Activated naive CD4-positive, alpha-beta T cell treated with anti-CD3 and anti-CD28 coated beads, Interleukin-2, amount 10 ng/mL, durations not matched to agents 7 days and 5 days (primary cell): Measurements from ENCODE around the gene ACOXL.

Experiments used
- CTCF ChIA-PET: fragments of 350-600 bp; sonication (Branson Sonifier 250); formaldehyde crosslinking; loops from one replicate; lab custom pipeline; 2021; ENCODE audit warnings: antibody characterized with exemption; lab: Charles Lee
- DNase-seq: peaks from one replicate; pipeline ENCODE4 v3.0.0-alpha.2; 2020
- H3K27ac Mint-ChIP-seq: one replicate; pipeline ENCODE4 v1.8.0; 2021; ENCODE audit warnings: mild to moderate bottlenecking, moderate library complexity, mixed read lengths
- H3K27me3 Mint-ChIP-seq: one replicate; pipeline ENCODE4 v1.8.0; 2021; ENCODE audit warnings: mild to moderate bottlenecking, mixed read lengths
- H3K36me3 Mint-ChIP-seq: one replicate; pipeline ENCODE4 v1.8.0; 2021; ENCODE audit warnings: mixed read lengths
- H3K4me1 Mint-ChIP-seq: one replicate; pipeline ENCODE4 v1.8.0; 2021; ENCODE audit warnings: mixed read lengths
- H3K4me3 Mint-ChIP-seq: one replicate; pipeline ENCODE4 v1.8.0; 2021; ENCODE audit warnings: mild to moderate bottlenecking, moderate library complexity, mixed read lengths
- H3K9me3 Mint-ChIP-seq: one replicate; pipeline ENCODE4 v1.8.0; 2021; ENCODE audit warnings: mixed read lengths

Gene ACOXL

DNA sequence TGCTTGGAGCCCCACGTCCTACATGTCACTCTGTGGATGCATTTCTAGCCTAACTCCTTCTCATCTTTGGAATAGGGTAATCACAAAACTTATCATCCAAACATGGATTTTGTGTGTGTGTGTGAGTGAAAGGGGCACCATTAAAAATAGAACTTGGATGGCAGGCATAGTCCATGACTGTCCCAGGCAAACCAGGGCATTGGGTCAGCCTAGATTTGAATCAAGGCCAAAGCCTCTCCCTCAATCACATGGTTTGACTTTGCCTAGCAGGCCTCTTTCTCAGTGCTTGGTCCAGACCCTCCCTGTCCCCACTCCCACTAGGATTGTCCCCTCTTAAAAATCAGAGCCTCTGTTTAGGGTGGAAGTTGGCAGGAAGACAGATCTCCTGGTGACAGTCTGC is 320.9 kb downstream of the ACOXL start:
- DNase-seq, result no peak
- H3K36me3 Mint-ChIP-seq, result no peaks in the 10 kb centered on the region
- CTCF ChIA-PET, result interaction anchor here (1.0 kb wide), 1 partner anchor 241 kb away, joined by 3 read pairs; no protein-coding TSS in a partner anchor
- no peaks in the 10 kb centered on the region for H3K9me3 Mint-ChIP-seq
- H3K27me3 Mint-ChIP-seq, result peaks cover 63% of the 10 kb centered on the region
- no peak overlapping the region for H3K4me3 Mint-ChIP-seq
- no peak overlapping the region for H3K27ac Mint-ChIP-seq
- peaks cover 8% of the 10 kb centered on the region for H3K4me1 Mint-ChIP-seq

DNA sequence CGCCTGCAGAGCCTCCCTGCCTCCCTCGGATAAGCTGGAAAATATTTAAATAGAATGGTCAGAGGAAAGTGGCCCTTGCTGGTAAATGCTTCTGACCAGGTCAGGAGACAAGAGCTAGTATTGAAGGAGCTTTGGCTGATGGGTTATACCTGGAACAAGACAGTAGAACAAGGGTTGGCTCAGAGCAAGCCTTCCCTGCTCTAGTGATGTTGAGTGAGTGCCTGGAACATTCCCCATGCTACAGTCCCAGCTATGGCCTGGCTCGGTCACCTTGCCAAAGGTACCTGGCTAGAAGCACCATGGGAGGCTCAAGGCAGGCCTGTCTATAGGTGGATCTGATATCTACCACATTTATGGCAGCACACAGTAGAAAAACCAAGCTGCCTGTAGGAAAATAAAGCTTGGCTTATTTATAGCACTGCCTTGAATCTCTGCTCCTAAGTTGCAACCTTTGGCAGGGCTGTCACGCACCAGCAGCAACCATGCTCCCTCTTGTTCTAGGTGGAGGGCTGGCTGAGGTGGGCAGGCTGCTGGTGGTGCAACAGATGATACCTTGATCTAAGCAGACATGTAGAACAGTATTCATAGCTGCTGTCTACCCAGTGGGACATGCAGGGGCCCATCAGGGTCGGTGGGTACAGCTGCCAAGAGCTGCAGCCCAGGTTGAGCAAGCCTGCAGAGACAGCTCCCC is 321.6 kb downstream of the ACOXL start:
- CTCF ChIA-PET, result interaction anchor here (1.0 kb wide), 1 partner anchor 242 kb away, joined by 3 read pairs; no protein-coding TSS in a partner anchor
- DNase-seq, result no peak
- H3K4me1 Mint-ChIP-seq, result peaks cover 8% of the 10 kb centered on the region
- no peak overlapping the region for H3K4me3 Mint-ChIP-seq
- H3K36me3 Mint-ChIP-seq, result no peaks in the 10 kb centered on the region
- H3K27ac Mint-ChIP-seq, result no peak overlapping the region
- no peaks in the 10 kb centered on the region for H3K9me3 Mint-ChIP-seq
- H3K27me3 Mint-ChIP-seq, result peaks cover 66% of the 10 kb centered on the region

DNA sequence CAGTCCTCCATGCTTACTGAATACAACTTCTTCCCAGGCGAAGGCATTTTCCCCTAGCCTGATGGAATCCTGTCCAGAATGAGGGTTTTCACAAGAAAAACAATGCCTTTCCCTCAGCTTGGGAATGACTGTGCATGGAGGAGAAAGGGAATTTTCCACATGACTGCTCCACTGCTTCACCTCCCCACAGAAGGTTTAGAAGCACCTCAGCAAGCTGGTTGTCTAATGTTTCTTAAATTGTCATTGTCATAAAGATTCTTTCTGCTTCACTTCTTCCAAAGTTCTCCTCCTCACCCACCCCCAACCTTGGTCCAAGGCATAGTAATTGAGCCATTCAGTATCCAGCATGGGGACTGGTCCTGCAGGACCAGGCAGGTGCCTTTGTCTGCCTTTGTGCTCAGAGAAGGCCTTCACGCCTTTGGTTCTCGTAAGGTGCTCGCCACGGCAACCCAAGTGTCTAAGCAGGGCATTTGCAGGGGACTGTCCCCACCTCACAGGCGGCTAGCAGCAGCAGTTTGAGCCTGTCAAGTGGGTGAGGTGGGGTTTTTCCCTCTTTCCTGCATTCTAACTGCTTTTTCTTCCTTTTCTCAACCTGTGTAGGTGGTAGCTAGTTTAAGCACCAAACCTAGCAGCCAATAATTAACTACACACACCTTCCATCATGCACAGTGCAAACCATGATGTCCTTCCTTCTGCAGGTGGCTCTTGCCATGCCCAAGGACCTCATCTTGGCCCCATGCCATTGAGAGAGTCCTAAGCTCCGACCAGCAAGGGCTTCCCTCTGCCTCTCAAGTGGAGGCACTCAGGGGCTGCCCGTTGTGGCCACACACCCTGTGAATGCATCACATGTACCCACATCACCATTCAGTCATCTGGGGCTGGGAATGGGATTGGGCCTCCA is 322.7 kb downstream of the ACOXL start:
- Mint-ChIP-seq H3K4me1 (peaks cover 8% of the 10 kb centered on the region), H3K9me3 (no peaks in the 10 kb centered on the region), H3K27ac (no peak overlapping the region), H3K36me3 (no peaks in the 10 kb centered on the region), H3K27me3 (peaks cover 65% of the 10 kb centered on the region), H3K4me3 (no peak overlapping the region)
- DNase-seq, result no peak
- CTCF ChIA-PET, result no interaction called here

DNA sequence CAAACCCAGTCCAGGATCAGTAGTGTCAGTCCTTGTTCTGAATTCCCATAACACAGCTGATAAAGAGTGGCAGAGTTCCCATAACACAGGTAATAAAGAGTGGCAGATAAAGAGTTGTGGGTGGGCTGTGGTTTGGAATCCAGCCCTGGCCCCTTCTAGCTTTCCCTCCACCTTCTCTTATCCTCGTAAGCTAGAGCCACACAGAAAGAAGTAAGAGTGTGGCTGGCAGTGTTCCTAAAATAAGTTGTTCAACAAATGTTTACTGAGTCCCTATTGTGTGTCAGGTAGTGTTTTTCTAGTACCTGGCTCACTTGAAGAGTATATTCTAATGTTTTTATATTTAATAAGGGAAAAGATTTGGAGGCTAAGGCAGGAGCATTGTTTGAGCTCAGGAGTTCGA is 323.4 kb downstream of the ACOXL start:
- peaks cover 5% of the 10 kb centered on the region for H3K4me1 Mint-ChIP-seq
- H3K9me3 Mint-ChIP-seq, result peaks cover 2% of the 10 kb centered on the region
- no peak overlapping the region for H3K4me3 Mint-ChIP-seq
- peaks cover 63% of the 10 kb centered on the region for H3K27me3 Mint-ChIP-seq
- peaks cover 1% of the 10 kb centered on the region for H3K36me3 Mint-ChIP-seq
- H3K27ac Mint-ChIP-seq, result no peak overlapping the region
- no peak for DNase-seq
- CTCF ChIA-PET, result no interaction called here

DNA sequence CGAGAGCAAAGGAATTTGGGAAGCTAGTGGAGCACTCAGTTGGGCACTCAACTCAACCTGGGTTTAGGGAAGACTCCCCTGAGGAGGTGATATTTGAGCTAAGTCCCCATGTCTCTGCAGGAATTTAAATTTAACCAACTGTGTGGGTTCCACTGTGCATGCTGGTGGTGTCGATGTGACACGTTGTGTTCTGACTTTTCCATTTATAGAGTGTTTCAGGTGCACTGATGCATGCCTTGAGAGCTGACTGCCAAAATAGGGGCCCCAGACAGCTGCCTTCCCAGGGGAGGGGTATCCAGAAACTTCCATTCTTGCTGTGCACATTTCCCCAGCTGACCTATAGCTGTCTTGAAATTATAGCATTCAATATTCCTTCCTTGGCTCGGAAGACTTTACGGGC is 324.7 kb downstream of the ACOXL start:
- Mint-ChIP-seq H3K4me3 (no peak overlapping the region), H3K27me3 (peaks cover 61% of the 10 kb centered on the region), H3K36me3 (peaks cover 5% of the 10 kb centered on the region), H3K27ac (no peak overlapping the region), H3K9me3 (peaks cover 3% of the 10 kb centered on the region), H3K4me1 (no peaks in the 10 kb centered on the region)
- CTCF ChIA-PET, result interaction anchor here (0.5 kb wide), 1 partner anchor 245 kb away, joined by 3 read pairs; no protein-coding TSS in a partner anchor
- no peak for DNase-seq

DNA sequence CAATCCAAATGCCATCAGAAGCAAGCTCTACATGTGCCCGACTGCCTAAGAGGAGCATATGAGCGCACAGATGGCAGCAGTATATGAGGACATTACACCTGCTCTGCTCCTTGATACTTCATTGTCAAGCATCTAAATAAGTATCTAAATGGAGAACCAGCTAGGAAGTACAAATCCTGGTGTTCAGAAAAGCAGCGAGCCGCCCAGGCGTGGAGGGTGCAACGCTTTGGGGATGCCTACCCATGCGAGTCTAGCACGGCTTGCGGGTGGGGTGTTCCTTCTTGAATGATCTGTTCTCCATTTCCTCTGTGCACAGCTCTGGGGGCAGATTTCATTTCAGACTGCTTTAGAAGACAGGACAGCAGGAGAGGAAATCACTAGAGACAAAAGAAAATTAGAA is 325.3 kb downstream of the ACOXL start:
- CTCF ChIA-PET, result interaction anchor here (0.9 kb wide), 1 partner anchor 9 kb away, joined by 3 read pairs; no protein-coding TSS in a partner anchor
- Mint-ChIP-seq H3K4me3 (no peak overlapping the region), H3K9me3 (peaks cover 3% of the 10 kb centered on the region), H3K36me3 (peaks cover 5% of the 10 kb centered on the region), H3K4me1 (no peaks in the 10 kb centered on the region), H3K27ac (no peak overlapping the region), H3K27me3 (peaks cover 55% of the 10 kb centered on the region)
- DNase-seq, result no peak

DNA sequence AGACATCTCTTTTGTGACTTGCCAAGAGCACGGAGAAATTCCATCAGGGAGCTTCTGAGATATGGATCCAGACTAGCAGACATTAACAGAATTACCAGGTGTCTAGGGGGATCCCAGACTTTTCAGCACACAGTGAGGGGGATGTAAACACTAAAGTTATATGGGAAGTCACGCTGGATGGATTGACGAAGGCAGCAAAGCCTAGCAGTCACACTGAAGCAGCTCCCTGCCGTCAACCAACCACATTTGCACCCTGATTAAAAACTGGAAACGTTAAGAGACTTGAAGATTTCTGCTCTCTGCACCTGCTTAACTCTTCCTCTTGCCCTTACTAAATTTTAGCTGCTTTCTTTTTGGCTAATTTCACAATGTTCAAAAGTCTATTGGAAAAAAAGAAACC is 325.9 kb downstream of the ACOXL start:
- no peak for DNase-seq
- Mint-ChIP-seq H3K27me3 (peaks cover 49% of the 10 kb centered on the region), H3K4me1 (no peaks in the 10 kb centered on the region), H3K9me3 (peaks cover 3% of the 10 kb centered on the region), H3K27ac (no peak overlapping the region), H3K36me3 (peaks cover 5% of the 10 kb centered on the region), H3K4me3 (no peak overlapping the region)
- CTCF ChIA-PET, result interaction anchor here (0.9 kb wide), 1 partner anchor 10 kb away, joined by 3 read pairs; no protein-coding TSS in a partner anchor

DNA sequence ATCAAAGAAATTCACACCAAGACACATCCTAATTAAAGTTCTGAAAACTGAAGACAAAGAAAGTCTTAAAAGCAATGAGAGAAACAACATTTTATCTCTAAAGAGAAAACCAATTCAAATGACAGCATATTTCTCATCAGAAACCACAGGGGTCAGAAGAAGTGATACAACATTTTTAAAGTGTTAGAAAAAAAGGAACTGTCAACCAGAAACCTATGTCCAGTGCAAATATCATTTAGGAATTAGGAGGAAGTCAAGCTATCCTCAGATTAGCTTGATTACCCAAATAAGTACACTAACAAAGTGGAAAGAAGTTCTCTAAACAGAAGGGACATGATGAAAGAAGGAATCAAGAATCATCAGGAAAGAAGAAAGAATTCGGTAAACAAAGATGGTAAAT is 328.8 kb downstream of the ACOXL start:
- Mint-ChIP-seq H3K27me3 (peaks cover 27% of the 10 kb centered on the region), H3K4me3 (no peak overlapping the region), H3K36me3 (peaks cover 5% of the 10 kb centered on the region), H3K9me3 (peaks cover 3% of the 10 kb centered on the region), H3K27ac (no peak overlapping the region), H3K4me1 (peaks cover 2% of the 10 kb centered on the region)
- DNase-seq, result no peak
- CTCF ChIA-PET, result no interaction called here

DNA sequence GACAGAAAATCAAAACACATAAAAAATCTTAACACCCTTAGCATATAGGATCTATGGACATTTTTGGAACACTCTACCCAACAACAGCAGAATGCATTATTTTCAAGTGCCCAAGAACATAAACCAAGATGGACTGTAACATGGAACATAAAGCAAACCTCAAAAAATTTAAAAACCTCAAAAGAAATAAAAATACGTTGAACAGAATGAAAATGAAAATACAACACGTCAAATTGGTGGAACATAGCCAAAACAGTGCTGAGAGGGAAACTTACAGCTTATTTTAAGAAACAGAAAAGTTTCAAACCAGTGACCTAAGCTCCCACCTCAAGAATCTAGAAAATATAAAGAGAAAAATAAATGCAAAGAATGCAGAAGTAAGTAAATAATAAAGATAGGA is 330.0 kb downstream of the ACOXL start:
- Mint-ChIP-seq H3K36me3 (peaks cover 5% of the 10 kb centered on the region), H3K9me3 (peaks cover 3% of the 10 kb centered on the region), H3K27ac (no peak overlapping the region), H3K4me3 (no peak overlapping the region), H3K4me1 (peaks cover 4% of the 10 kb centered on the region), H3K27me3 (peaks cover 24% of the 10 kb centered on the region)
- DNase-seq, result no peak
- CTCF ChIA-PET, result no interaction called here

DNA sequence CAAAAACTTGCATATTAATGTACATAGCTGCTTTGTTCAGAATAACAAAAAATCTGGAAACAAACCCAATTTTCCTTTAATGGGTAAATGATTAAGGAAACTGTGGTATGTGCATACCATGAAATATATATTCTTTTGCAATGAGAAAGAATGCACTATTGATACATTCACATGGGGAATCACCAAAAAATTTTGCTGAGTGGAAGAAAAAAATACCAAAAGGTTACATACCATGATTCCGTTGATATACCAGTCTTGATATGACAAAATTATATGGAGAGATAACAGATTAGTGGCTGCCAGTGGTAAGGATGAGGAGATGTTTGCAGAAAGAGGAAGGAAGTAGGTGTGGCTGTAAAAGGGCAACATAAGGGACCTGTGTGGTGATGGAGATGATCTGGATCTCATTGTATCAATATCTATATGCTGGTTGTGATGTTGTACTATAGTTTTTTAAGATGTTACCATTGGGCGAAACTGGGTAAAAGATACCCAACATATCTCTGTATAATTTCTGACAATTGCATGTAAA is 333.8 kb downstream of the ACOXL start:
- CTCF ChIA-PET, result no interaction called here
- H3K27ac Mint-ChIP-seq, result no peak overlapping the region
- no peak overlapping the region for H3K4me3 Mint-ChIP-seq
- DNase-seq, result no peak
- peaks cover 16% of the 10 kb centered on the region for H3K27me3 Mint-ChIP-seq
- H3K4me1 Mint-ChIP-seq, result peaks cover 4% of the 10 kb centered on the region
- H3K36me3 Mint-ChIP-seq, result no peaks in the 10 kb centered on the region
- no peaks in the 10 kb centered on the region for H3K9me3 Mint-ChIP-seq

DNA sequence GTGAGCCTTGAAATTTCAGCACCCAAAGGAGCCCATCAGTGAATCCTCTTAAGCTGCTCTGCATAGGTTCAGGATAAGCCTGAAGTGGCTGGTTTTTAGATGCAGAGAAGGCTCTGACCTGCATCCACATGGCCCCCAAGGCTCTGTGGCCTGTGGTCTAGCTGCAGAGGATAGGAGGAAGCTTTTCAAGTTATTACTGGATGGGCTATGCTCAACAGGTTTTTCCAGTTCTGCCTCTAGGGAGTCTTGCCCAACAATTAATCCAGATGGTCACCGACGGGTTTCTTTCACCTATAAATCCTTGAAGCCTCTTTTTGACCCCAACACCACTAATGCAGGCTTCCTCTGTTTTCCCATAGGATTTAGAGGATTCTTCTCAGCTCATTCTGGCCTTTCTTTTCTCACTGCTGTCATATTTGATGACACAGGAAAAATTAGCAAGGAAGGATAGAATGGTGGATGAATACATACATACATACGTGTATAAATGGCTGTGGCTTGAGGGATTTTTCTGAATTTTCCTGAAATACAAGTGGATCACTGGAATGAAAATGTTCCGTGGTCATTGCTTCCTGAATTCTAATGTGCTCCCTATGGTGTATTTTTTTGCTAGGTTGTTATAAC is 336.2 kb downstream of the ACOXL start:
- H3K4me3 Mint-ChIP-seq, result no peak overlapping the region
- H3K27me3 Mint-ChIP-seq, result peaks cover 19% of the 10 kb centered on the region
- peaks cover 4% of the 10 kb centered on the region for H3K4me1 Mint-ChIP-seq
- H3K27ac Mint-ChIP-seq, result no peak overlapping the region
- CTCF ChIA-PET, result no interaction called here
- H3K36me3 Mint-ChIP-seq, result no peaks in the 10 kb centered on the region
- DNase-seq, result no peak
- H3K9me3 Mint-ChIP-seq, result no peaks in the 10 kb centered on the region

DNA sequence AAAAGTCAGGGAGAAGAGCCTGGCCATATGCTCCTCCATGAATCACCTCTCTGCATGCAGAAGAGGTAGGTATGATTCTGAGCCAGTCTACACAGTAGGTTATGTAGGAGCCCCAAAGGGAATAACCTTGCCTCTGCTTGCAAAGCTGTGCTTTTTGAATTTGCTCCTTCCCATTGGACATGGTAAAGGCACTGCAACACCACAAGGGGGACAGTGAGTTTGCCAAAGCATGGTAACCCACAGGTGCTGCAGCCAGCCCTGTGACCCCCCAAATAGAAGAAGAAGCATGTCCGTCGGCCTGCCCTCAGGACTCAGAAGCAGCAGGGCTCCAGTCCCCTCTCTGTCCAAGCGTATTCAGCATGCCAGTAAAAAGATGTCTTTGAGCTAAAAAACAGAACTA is 337.3 kb downstream of the ACOXL start:
- Mint-ChIP-seq H3K4me1 (peaks cover 4% of the 10 kb centered on the region), H3K36me3 (no peaks in the 10 kb centered on the region), H3K9me3 (no peaks in the 10 kb centered on the region), H3K27me3 (peaks cover 22% of the 10 kb centered on the region), H3K27ac (no peak overlapping the region), H3K4me3 (no peak overlapping the region)
- CTCF ChIA-PET, result no interaction called here
- no peak for DNase-seq

DNA sequence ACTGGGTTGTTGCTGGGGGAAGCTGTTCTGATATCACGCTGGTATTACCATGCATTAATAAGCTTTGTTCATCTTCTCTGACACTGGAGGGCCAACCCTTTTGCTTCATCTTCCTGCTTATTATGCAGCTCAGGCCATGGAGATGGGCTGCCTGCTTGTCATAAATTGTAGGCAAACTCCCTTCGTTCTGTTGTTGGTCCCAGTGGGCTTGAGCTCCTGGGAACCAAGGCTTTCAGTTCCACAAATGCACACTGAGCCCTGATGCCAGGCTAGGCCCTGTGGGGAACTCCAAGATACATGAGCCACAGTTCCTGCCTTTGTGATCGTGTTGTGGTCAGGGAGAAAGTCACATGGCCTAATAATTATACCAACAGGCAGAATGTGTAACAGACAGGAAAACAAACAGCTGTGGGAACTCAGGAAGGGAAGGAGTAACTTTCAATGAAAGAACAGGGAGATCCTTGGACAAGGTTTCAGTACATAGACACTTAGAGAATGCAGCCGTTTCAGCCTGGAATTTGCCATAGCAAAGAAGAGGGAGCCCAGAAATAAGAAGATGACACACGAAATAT is 339.3 kb downstream of the ACOXL start:
- no peaks in the 10 kb centered on the region for H3K4me1 Mint-ChIP-seq
- peaks cover 25% of the 10 kb centered on the region for H3K27me3 Mint-ChIP-seq
- CTCF ChIA-PET, result no interaction called here
- H3K36me3 Mint-ChIP-seq, result no peaks in the 10 kb centered on the region
- H3K9me3 Mint-ChIP-seq, result peaks cover 4% of the 10 kb centered on the region
- DNase-seq, result no peak
- no peak overlapping the region for H3K27ac Mint-ChIP-seq
- H3K4me3 Mint-ChIP-seq, result no peak overlapping the region
